ENCODE data around the gene SLC33A1. TPM values are rescaled to one million over a fixed set of nuclear protein-coding genes. Genes with fewer than 3 reads are reported as not detected.
A peak's percentile ranks its signal among the peaks of the same experiment; 100 is the strongest.
"Not testable (repeated sequence)": the region's sequence is repeated elsewhere in the genome, so short reads cannot be mapped to it uniquely, and the experiment has no call there.

Gene SLC33A1
- 24.9 and 27.7 TPM in 2 replicates for total RNA-seq (2014; rRNA removed; shearing (Covaris generic))

DNA sequence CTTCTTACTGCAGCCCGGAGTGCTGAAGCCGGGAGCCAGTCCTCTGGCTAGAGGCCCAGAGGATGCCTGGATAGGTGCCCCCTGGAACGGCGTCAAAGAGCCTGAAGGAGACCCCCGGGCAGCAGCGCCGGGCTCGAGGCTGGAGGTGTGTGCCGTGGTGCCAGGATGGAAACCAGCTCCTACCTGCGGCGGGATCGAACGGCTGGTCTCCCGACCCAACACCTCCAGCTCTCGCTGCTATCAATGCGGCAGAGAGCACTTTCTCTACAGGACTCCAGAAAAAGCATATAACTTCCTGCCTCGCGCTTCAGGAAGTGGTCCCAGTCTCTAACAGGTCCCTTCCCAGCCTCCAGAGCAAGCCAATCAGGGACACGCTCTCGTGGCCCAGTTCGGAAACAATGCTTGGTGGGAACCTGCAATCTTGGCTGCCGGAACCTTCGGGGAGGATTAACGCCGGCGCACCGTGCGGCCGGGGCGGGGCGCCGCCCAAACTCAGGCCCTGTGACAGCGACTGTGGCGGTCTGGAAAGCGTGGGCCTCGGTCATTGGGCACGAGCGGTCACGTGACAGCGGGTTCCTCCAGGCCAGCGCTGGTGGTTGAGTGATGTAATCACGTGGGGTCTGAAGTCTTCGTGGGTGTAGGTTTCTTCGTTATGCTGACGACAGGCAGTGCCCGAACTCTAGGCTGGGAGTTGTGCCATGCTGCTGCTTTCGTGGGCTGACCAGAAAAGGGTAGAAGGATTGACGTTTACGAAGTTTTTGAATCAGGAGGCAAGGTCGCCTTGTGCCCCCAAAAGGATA is at the start of gene SLC33A1:
TSS of gene SLC33A1 (minus strand) at position 287 of the 800 bp plus-strand sequence. CDS start 430 bp downstream, outside the sequence.
- H3K27me3 ChIP-seq (replicated peaks), result no peaks in the 10 kb centered on the region
- H3K4me3 ChIP-seq, result peak within 1 kb of the TSS; percentile 74
- DNase-seq (ENCODE audit: low read depth in 1 of 2, low spot score in 2 of 2), result peak; percentile 96 to 97
- H3K9me3 ChIP-seq (replicated peaks), result no peaks in the 10 kb centered on the region
- peak within 1 kb of the TSS; percentile 43 for H3K27ac ChIP-seq
- peaks cover 19% of the 10 kb centered on the region for H3K4me1 ChIP-seq (replicated peaks)
- H3K36me3 ChIP-seq, result peaks cover 18% of the 10 kb centered on the region

DNA sequence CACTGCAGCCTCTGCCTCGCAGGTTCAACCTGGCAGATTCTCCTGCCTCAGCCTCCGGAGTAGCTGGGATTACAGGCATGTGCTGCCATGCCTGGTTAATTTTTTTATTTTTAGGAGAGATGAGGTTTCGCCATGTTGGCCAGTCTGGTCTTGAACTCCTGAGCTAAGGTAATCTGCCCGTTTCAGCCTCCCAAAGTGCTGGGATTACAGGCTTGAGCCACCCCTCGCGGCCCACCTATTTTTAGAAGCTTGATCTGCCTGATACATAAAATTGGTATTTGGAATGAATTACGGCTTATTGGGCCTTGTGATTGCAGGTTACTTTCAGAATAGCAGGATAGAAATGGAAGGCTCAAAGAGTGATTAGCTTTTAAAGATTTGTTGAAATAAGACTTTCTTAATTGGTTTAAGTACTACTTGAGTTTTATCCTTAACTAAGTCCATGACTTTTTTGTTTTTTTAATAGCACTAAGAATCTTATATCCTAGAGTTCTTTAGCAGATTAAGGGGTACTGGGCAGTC is 41.2 kb upstream of the SLC33A1 start:
- Histone ChIP-seq H3K27me3 (replicated peaks) (no peaks in the 10 kb centered on the region), H3K4me3 (no peak overlapping the region), H3K27ac (no peak overlapping the region), H3K36me3 (peaks cover 49% of the 10 kb centered on the region), H3K4me1 (replicated peaks) (no peaks in the 10 kb centered on the region), H3K9me3 (replicated peaks) (no peaks in the 10 kb centered on the region)
- no peak for DNase-seq (ENCODE audit: low read depth in 1 of 2, low spot score in 2 of 2)

DNA sequence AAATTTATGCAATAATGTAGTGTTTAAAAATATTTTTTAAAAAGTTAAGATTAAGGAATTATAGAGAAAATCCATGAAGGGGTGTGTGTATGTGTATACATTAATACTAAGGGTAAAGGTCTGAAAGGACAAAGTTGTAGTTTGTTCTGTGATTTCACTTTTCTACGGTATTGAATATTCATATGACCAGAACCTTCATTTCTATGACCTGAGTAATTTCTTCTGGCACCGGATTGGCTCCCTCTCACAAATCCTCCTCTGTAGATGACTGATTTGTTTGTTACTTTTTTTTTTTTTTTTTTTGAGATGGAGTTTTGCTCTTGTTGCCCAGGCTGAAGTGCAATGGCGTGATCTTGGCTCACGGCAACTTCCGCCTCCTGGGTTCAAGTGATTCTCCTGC is 37.1 kb upstream of the SLC33A1 start:
- H3K36me3 ChIP-seq, result peaks cover 25% of the 10 kb centered on the region; the same call in 1 of the 2 replicates
- no peak overlapping the region for H3K27ac ChIP-seq
- DNase-seq (ENCODE audit: low read depth in 1 of 2, low spot score in 2 of 2), result no peak
- no peaks in the 10 kb centered on the region for H3K27me3 ChIP-seq (replicated peaks)
- no peak overlapping the region for H3K4me3 ChIP-seq
- no peaks in the 10 kb centered on the region for H3K9me3 ChIP-seq (replicated peaks)
- no peaks in the 10 kb centered on the region for H3K4me1 ChIP-seq (replicated peaks)

DNA sequence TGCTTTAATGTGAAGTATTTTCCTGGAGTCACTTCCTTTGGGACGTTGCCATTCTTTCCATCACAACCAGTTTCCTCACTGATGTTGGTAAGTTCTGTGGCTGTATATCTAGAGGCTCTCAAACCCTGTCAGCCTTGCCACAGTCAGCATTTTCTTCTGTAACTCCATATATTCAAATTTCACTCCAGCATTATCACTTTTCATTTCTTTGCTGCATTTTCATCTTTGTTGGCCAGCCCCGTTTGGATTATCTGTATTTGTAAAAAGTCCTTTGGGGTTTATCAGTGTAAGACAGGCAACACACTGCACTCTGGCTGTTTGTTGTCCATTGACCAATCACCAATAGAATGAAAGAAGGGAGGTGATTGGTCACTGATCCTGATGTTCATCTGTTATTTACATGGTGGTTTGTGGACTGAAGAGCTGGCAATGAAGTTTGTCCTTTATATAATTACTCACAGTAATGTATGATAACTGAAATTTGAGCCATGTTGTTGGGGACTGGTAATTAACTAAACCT is 36.5 kb upstream of the SLC33A1 start:
- no peak overlapping the region for H3K27ac ChIP-seq
- no peaks in the 10 kb centered on the region for H3K27me3 ChIP-seq (replicated peaks)
- peaks cover 25% of the 10 kb centered on the region; the same call in 1 of the 2 replicates for H3K36me3 ChIP-seq
- no peaks in the 10 kb centered on the region for H3K9me3 ChIP-seq (replicated peaks)
- no peak for DNase-seq (ENCODE audit: low read depth in 1 of 2, low spot score in 2 of 2)
- no peak overlapping the region for H3K4me3 ChIP-seq
- no peaks in the 10 kb centered on the region for H3K4me1 ChIP-seq (replicated peaks)

DNA sequence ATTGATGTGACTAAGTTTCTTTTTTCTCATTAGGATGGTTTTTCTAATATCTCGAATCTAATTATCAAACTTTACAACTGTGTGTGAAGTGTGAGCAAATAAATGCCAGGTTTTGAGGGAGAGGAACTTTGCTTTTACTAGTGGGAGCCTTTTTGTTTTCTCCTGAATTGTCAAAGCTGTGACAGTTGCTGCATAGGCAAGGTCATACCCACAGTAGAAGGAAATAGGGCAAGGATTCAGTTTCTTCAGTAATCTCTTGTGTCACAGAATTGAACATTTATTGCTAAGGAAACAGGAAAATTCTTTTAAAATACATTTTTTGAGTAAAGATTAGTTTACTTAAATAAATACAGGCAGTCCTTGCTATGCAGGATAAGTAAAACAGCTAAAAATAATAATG is 35.7 kb upstream of the SLC33A1 start:
- peaks cover 18% of the 10 kb centered on the region; the same call in 1 of the 2 replicates for H3K36me3 ChIP-seq
- no peak overlapping the region for H3K27ac ChIP-seq

DNA sequence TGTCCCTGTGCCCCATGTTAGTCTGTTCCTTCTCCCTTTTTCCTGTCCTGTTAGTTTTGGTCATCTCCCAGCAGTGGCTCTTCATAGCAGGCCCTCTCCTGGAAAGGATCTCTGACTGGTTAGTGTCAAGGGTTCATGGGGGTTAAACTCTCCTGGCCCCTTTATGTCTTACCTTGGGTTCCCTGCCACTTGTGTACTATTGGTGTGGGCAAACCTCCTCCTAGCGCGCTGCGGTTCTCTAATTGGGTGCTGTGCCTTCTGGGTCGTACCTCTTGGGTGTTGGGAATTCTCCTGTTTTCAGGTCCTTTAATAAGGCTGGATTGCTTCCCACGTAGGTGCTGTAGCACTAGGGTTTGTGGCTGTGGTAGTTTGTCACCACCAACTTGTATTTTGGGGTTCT is 35.0 kb upstream of the SLC33A1 start:
- Histone ChIP-seq H3K9me3 (replicated peaks) (no peaks in the 10 kb centered on the region), H3K27ac (no peak overlapping the region), H3K4me1 (replicated peaks) (no peaks in the 10 kb centered on the region), H3K4me3 (no peak overlapping the region), H3K36me3 (peaks cover 13% of the 10 kb centered on the region; the same call in 1 of the 2 replicates), H3K27me3 (replicated peaks) (no peaks in the 10 kb centered on the region)
- DNase-seq (ENCODE audit: low read depth in 1 of 2, low spot score in 2 of 2), result no peak

More for the DNA sequence above, 35.7 kb upstream of the SLC33A1 start:
- no peak overlapping the region for H3K4me3 ChIP-seq
- no peak for DNase-seq (ENCODE audit: low read depth in 1 of 2, low spot score in 2 of 2)
- no peaks in the 10 kb centered on the region for H3K9me3 ChIP-seq (replicated peaks)
- H3K4me1 ChIP-seq (replicated peaks), result no peaks in the 10 kb centered on the region
- H3K27me3 ChIP-seq (replicated peaks), result no peaks in the 10 kb centered on the region

DNA sequence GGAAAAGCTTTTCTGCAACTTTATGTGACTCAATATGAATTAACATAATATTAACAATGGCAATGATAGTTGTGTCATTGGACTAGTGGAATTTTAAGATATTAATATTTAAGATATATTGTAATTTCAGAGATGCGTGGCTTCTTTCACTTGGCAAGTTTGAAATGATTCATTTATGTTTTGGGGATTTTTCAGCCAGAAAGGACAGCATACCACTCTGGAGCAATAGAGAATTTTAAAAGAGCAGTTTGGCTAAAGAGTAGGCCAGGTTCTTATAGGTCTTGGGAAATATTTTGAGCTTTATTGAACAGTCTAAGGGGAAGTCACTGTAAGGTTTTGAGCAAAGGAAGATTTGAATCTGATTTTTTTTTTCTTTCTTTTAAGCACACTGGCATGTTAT is 32.7 kb upstream of the SLC33A1 start:
- no peaks in the 10 kb centered on the region for H3K27me3 ChIP-seq (replicated peaks)
- no peaks in the 10 kb centered on the region for H3K9me3 ChIP-seq (replicated peaks)
- H3K36me3 ChIP-seq, result no peaks in the 10 kb centered on the region
- H3K27ac ChIP-seq, result no peak overlapping the region
- no peak overlapping the region for H3K4me3 ChIP-seq
- no peak for DNase-seq (ENCODE audit: low read depth in 1 of 2, low spot score in 2 of 2)
- H3K4me1 ChIP-seq (replicated peaks), result no peaks in the 10 kb centered on the region

DNA sequence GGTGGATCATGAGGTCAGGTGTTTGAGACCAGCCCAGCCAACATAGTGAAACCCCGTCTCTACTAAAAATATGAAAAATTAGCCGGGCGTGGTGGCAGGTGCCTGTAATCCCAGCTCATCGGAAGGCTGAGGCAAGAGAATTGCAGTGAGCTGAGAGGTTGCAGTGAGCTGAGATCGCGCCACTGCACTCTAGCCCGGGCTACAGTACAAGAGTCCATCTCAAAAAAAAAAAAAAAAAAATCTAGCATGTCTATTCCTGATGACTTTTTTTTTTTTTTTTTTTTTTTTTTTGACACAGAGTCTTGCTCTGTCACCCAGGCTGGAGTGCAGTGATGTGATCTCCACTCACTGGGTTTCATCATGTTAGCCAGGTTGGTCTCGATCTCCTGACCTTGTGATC is 32.1 kb upstream of the SLC33A1 start:
- not testable (repeated sequence) for H3K9me3 ChIP-seq (replicated peaks); H3K36me3 ChIP-seq; H3K27me3 ChIP-seq (replicated peaks); DNase-seq (ENCODE audit: low read depth in 1 of 2, low spot score in 2 of 2); H3K4me1 ChIP-seq (replicated peaks); H3K4me3 ChIP-seq; H3K27ac ChIP-seq

DNA sequence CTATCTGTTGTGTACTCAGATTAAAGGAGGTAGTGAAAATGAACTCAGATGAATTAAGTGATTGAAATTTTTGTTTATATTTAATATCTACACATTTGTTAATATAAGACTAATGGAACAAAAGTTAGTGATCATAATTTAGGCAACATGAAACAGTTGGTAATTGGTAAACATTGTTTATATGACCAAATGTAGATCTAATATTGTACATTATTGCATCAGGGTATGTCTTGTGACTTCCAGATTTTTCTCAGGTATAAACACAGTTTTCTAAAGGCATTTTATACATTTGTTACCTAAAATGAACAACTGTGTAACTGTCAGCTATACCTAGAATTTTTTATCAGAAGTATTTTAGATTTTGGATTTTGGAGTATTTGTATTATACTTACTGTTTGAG is 31.1 kb upstream of the SLC33A1 start:
- no peak overlapping the region for H3K4me3 ChIP-seq
- H3K36me3 ChIP-seq, result no peaks in the 10 kb centered on the region
- H3K27ac ChIP-seq, result no peak overlapping the region
- no peaks in the 10 kb centered on the region for H3K27me3 ChIP-seq (replicated peaks)
- H3K9me3 ChIP-seq (replicated peaks), result no peaks in the 10 kb centered on the region
- H3K4me1 ChIP-seq (replicated peaks), result no peaks in the 10 kb centered on the region
- DNase-seq (ENCODE audit: low read depth in 1 of 2, low spot score in 2 of 2), result no peak

DNA sequence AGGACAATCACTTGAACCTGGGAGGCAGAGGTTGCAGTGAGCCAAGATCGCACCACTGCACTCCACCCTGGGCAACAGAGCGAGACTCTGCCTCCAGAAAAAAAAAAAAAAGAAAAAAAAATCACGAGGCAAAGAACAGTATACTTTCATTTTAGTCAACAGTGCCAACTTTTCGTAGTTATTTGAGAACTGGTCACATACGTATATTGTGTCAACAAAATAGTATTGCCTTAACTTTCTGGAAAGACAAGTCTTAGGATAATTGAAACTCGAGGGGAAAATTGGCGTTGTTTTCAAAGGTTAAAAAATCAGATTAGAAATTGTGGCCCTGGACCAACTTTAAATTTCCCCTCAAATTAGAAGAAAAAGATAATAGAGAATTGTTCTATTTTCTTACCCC is 30.1 kb upstream of the SLC33A1 start:
- H3K4me1 ChIP-seq (replicated peaks), result no peaks in the 10 kb centered on the region
- no peaks in the 10 kb centered on the region for H3K36me3 ChIP-seq
- DNase-seq (ENCODE audit: low read depth in 1 of 2, low spot score in 2 of 2), result no peak
- H3K9me3 ChIP-seq (replicated peaks), result no peaks in the 10 kb centered on the region
- no peak overlapping the region for H3K27ac ChIP-seq
- no peak overlapping the region for H3K4me3 ChIP-seq
- no peaks in the 10 kb centered on the region for H3K27me3 ChIP-seq (replicated peaks)

DNA sequence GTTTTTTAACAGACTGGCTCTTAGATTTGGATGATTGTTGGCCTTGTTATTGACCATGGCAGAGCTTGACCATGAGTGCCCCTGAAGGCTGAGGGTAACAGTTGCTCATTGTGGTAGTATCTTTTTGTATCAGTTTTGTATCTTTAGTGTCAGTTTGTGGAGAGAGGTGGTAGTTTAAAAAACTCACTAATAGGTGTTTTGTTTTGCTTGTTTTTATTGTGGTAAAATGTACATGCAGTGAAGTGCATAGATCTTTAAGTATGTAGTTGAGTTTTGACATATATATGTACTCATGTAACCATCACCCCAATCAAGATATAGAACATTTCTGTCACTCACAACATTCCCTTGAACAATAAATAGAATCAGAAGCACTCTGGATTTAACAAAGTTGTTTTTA is 26.1 kb upstream of the SLC33A1 start:
- no peaks in the 10 kb centered on the region for H3K27me3 ChIP-seq (replicated peaks)
- H3K27ac ChIP-seq, result no peak overlapping the region
- H3K4me3 ChIP-seq, result no peak overlapping the region
- no peaks in the 10 kb centered on the region for H3K9me3 ChIP-seq (replicated peaks)
- no peaks in the 10 kb centered on the region; the same call in 1 of the 2 replicates for H3K36me3 ChIP-seq
- H3K4me1 ChIP-seq (replicated peaks), result no peaks in the 10 kb centered on the region
- no peak for DNase-seq (ENCODE audit: low read depth in 1 of 2, low spot score in 2 of 2)

DNA sequence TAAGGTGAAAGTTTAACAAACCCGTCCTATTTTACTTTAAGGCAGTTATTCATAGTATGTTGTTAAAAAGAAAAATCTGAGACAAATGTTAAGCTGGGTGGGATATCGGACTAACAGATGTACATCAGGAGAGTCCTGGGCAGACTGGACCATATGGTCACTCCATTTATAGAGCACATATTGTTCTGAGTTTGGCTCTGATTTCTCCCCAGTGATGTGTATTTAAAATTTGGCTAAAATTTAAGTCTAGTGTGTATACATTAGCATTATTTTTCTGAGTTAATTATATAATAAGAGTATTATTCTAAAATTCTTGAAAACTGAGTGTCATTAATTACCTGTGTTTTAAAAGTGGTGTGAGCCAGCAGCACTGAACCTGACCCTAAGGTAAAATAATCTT is 22.3 kb upstream of the SLC33A1 start:
- no peak for DNase-seq (ENCODE audit: low read depth in 1 of 2, low spot score in 2 of 2)
- no peaks in the 10 kb centered on the region for H3K27me3 ChIP-seq (replicated peaks)
- H3K9me3 ChIP-seq (replicated peaks), result no peaks in the 10 kb centered on the region
- H3K27ac ChIP-seq, result no peak overlapping the region
- H3K36me3 ChIP-seq, result peaks cover 7% of the 10 kb centered on the region
- H3K4me1 ChIP-seq (replicated peaks), result no peaks in the 10 kb centered on the region; the same call in 1 of the 2 replicates
- no peak overlapping the region for H3K4me3 ChIP-seq

DNA sequence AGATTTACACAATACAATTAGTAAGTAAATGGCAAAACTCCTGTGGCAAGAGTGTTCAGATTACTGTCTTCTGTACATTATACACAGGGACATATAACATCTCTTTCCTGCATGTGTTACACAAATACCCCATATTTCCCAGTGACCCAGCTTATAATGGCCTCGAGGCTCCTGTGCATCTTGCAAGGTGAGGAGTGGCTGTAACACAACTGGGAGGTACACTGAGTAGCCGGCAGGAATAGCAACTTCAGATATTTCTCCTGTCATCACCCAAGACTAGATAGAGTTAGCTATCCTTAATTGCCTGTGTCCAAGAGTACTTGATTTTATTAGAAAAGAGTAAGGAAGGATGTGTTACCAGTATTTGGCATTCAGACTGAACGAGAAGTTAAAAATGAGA is 21.8 kb upstream of the SLC33A1 start:
- Histone ChIP-seq H3K9me3 (replicated peaks) (no peaks in the 10 kb centered on the region), H3K27ac (no peak overlapping the region), H3K36me3 (peaks cover 11% of the 10 kb centered on the region), H3K4me3 (no peak overlapping the region), H3K4me1 (replicated peaks) (no peaks in the 10 kb centered on the region; the same call in 1 of the 2 replicates), H3K27me3 (replicated peaks) (no peaks in the 10 kb centered on the region)
- DNase-seq (ENCODE audit: low read depth in 1 of 2, low spot score in 2 of 2), result no peak

DNA sequence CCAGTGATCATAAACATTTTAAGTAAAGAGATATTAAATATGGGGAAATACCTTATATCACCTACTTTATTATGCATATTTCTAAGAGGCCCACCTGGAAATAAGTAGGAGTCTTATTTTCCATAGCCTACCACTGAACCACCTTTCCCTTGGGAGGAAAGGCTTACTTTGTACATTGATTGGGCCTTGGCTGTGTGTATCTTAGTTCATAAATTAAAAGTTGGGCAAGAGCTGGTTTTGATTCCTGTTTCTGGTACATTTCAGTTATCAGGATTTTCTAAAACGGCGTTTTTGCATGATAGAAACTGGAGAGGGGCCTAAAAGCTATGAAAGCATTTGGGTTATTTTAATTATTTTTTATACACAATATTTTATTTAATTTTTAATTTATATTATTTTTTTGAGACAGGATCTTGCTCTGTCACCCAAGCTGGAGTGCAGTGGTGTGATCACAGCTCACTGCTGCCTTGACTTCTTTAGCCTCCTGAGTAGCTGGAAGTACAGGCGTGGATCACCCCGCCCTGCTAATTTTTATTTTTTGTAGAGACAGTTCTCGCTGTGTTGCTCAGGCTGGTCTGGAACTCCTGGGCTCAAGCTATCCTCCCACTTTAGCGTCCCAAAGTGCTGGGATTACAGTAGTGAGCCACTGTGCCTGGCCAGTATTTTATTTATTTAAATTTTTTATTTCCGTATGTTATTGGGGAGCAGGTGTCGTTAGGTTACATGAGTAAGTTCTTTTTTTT is 18.8 kb upstream of the SLC33A1 start:
- Histone ChIP-seq H3K36me3 (peaks cover 17% of the 10 kb centered on the region), H3K4me3 (no peak overlapping the region)

More for the DNA sequence above, 18.8 kb upstream of the SLC33A1 start:
- no peaks in the 10 kb centered on the region for H3K9me3 ChIP-seq (replicated peaks)
- no peak for DNase-seq (ENCODE audit: low read depth in 1 of 2, low spot score in 2 of 2)
- H3K27ac ChIP-seq, result no peak overlapping the region
- no peaks in the 10 kb centered on the region for H3K27me3 ChIP-seq (replicated peaks)
- H3K4me1 ChIP-seq (replicated peaks), result peaks cover 8% of the 10 kb centered on the region
